B cell (primary cell): ENCODE results near the gene DPYD. TPM values are rescaled to one million over a fixed set of nuclear protein-coding genes. Genes with fewer than 3 reads are reported as not detected.

Experiments used
- ATAC-seq: fragments of 200-7000 bp; cut with Tn5 transposase; one replicate; pipeline ENCODE4 v1.10.0; 2021; ENCODE audit warnings: low read depth, mild to moderate bottlenecking, moderate number of reproducible peaks, moderate library complexity
- CTCF ChIA-PET: fragments of 350-600 bp; sonication (Branson Sonifier 250); formaldehyde crosslinking; loops from one replicate; lab custom pipeline; 2021; ENCODE audit warnings: antibody characterized with exemption, inconsistent platforms; lab: Charles Lee
- POLR2A ChIA-PET: fragments of 350-600 bp; sonication (Branson Sonifier 250); formaldehyde crosslinking; loops from one replicate; lab custom pipeline; 2021; ENCODE audit warnings: antibody characterized with exemption; lab: Charles Lee
- DNase-seq: peaks from one replicate; pipeline ENCODE4 v3.0.0; 2013
- H2AFZ ChIP-seq: 2 replicates; pipeline ENCODE4 v1.6.1; 2012; ENCODE audit warnings: mild to moderate bottlenecking, low read depth, low read length; ENCODE audit not compliant: insufficient read depth, poor library complexity, severe bottlenecking
- H3K27ac ChIP-seq, 2 donors: 1 replicate in 1 of 2; 2 replicates in 1 of 2; pipeline ENCODE4 v1.5.1; 2012 to 2013; ENCODE audit warnings: low read length in 2 of 2, mild to moderate bottlenecking in 2 of 2, moderate library complexity in 1 of 2
- H3K27me3 ChIP-seq, 4 experiments: fragments of 200-600 bp in 1 of 4; sonication (generic) in 1 of 4; replicated peaks in 1 of 4; 1 replicate in 2 of 4; 2 replicates in 2 of 4; pipeline versions ENCODE4 v1.6.1 to v1.7.0; 2013 to 2016; ENCODE audit warnings: low read length in 3 of 4, mild to moderate bottlenecking in 2 of 4, mixed read lengths in 1 of 4, moderate library complexity in 1 of 4; ENCODE audit not compliant: insufficient read depth in 4 of 4, control insufficient read depth in 3 of 4; ENCODE audit errors: control extremely low read depth in 1 of 4
- H3K36me3 ChIP-seq, 2 experiments: replicated peaks in 1 of 2; 1 replicate in 1 of 2; 2 replicates in 1 of 2; pipeline versions ENCODE4 v1.6.1 to v1.7.1; 2013; ENCODE audit warnings: low read length in 1 of 2; ENCODE audit not compliant: insufficient read depth in 2 of 2, control insufficient read depth in 1 of 2; ENCODE audit errors: control extremely low read depth in 1 of 2, extremely low read depth in 1 of 2
- H3K4me1 ChIP-seq, 2 donors: fragments of 200-600 bp in 1 of 2; sonication (generic) in 1 of 2; 1 replicate in 1 of 2; 2 replicates in 1 of 2; pipeline versions ENCODE4 v1.5.1 to v1.6.1; 2013 to 2017; ENCODE audit warnings: low read length in 2 of 2; ENCODE audit not compliant: control insufficient read depth in 2 of 2, insufficient read depth in 2 of 2
- H3K4me2 ChIP-seq: replicated peaks from 2 replicates; pipeline ENCODE3; 2012; ENCODE audit warnings: mild to moderate bottlenecking, low read depth, low read length; ENCODE audit not compliant: poor library complexity, severe bottlenecking
- H3K4me3 ChIP-seq, 5 experiments: fragments of 200-600 bp in 1 of 5; sonication (generic) in 1 of 5; 1 replicate in 3 of 5; 2 replicates in 2 of 5; pipeline versions ENCODE4 v1.5.1 to v1.7.0; 2011 to 2016; ENCODE audit warnings: low read length in 4 of 5, mild to moderate bottlenecking in 4 of 5, low read depth in 2 of 5, control low read depth in 1 of 5, moderate library complexity in 1 of 5; ENCODE audit not compliant: insufficient read depth in 1 of 5; ENCODE audit errors: control extremely low read depth in 1 of 5, extremely low read depth in 1 of 5
- H3K79me2 ChIP-seq: fragments of 200-600 bp; sonication (generic); one replicate; pipeline ENCODE4 v1.6.0; 2016; ENCODE audit warnings: low read length; ENCODE audit not compliant: control insufficient read depth, insufficient read depth
- H3K9ac ChIP-seq: fragments of 200-600 bp; sonication (generic); 2 replicates; pipeline ENCODE4 v1.6.1; 2017; ENCODE audit warnings: mild to moderate bottlenecking, low read length, moderate library complexity
- H3K9me3 ChIP-seq, 3 donors: one replicate each; pipeline versions ENCODE4 v1.6.1 to v1.7.1; 2013; ENCODE audit warnings: low read length in 2 of 3; ENCODE audit not compliant: control insufficient read depth in 2 of 3, insufficient read depth in 1 of 3; ENCODE audit errors: control extremely low read depth in 1 of 3
- H4K20me1 ChIP-seq: 2 replicates; pipeline ENCODE4 v1.6.0; 2012; ENCODE audit warnings: mild to moderate bottlenecking, low read length; ENCODE audit not compliant: insufficient read depth, control insufficient read depth, poor library complexity, severe bottlenecking
- H3K27ac Mint-ChIP-seq: one replicate; pipeline ENCODE4 v1.8.0; 2021; ENCODE audit warnings: mixed read lengths
- H3K27me3 Mint-ChIP-seq: one replicate; pipeline ENCODE4 v1.8.0; 2021; ENCODE audit warnings: mixed read lengths
- H3K4me1 Mint-ChIP-seq: one replicate; pipeline ENCODE4 v1.8.0; 2021; ENCODE audit warnings: mixed read lengths
- H3K4me3 Mint-ChIP-seq: one replicate; pipeline ENCODE4 v1.8.0; 2021; ENCODE audit warnings: mixed read lengths
- H3K9me3 Mint-ChIP-seq: one replicate; pipeline ENCODE4 v1.8.0; 2022; ENCODE audit warnings: mixed read lengths; ENCODE audit not compliant: insufficient read depth
- CTCF ChIP-seq: fragments of 200-600 bp; IDR thresholded peaks from one replicate; pipeline ENCODE4 v1.8.0; 2022; ENCODE audit warnings: antibody characterized with exemption, mild to moderate bottlenecking
- EZH2 ChIP-seq: IDR thresholded peaks from 2 replicates; pipeline ENCODE4 v1.6.1; 2012; ENCODE audit warnings: borderline replicate concordance, low read depth, mild to moderate bottlenecking, moderate library complexity, low read length; ENCODE audit not compliant: insufficient read depth, poor library complexity, severe bottlenecking
- WGBS: methylation state at CpG from one replicate; pipeline ENCODE4 v1.1.5; 2013; ENCODE audit warnings: missing lambda C conversion rate; ENCODE audit not compliant: insufficient coverage; 5-methylcytosine and 5-hydroxymethylcytosine counted together
- intact Hi-C: fragments of 100-400 bp; cut with micrococcal nuclease; formaldehyde crosslinking; loops from one replicate; pipeline ENCODE4 v1.10.0; 2022
- polyA plus RNA-seq: library from polyadenylated mRNA; depleted of rRNA; stranded (reverse); fragments of >200 nt; gene quantifications from 2 replicates; pipeline ENCODE4 v1.2.3, GENCODE V29; 2012
- total RNA-seq, 2 donors: library from RNA; stranded (reverse); fragments of 120-200 nt in 1 of 2; gene quantifications; 1 replicate in 1 of 2; 2 replicates in 1 of 2; pipeline versions ENCODE4 v1.2.3 to v1.2.4, GENCODE V29; 2013 to 2022

Gene DPYD
- total and polyA plus RNA-seq, 2 donors (not counting 1 experiment from before 2014, with no cell fraction given): 4.2 to 19.0 TPM

- ChIA-PET POLR2A (no interaction called here), CTCF (no interaction called here)
- no peak overlapping the region for H2AFZ ChIP-seq
- no CpG with 5 or more reads among the region's 4 CpGs for WGBS
- H3K9me3 Mint-ChIP-seq: peaks cover 6% of the 10 kb centered on the region
- H3K4me2 ChIP-seq: no peak overlapping the region
- H3K4me1 ChIP-seq: no peaks in the 10 kb centered on the region
- H3K4me1 Mint-ChIP-seq: no peaks in the 10 kb centered on the region
- no peak overlapping the region for H3K27ac Mint-ChIP-seq
- H3K36me3 ChIP-seq: no peaks in the 10 kb centered on the region
- no peak for TF ChIP-seq EZH2
- no peak for TF ChIP-seq CTCF
- no peak overlapping the region for H3K27ac ChIP-seq
- no peak for DNase-seq
- H3K27me3 Mint-ChIP-seq: no peaks in the 10 kb centered on the region
- H3K9ac ChIP-seq: no peak overlapping the region
- H3K27me3 ChIP-seq: no peaks in the 10 kb centered on the region
- H3K4me3 Mint-ChIP-seq: no peak overlapping the region
- intact Hi-C loops: no loop called here
- no peak for ATAC-seq
- no peaks in the 10 kb centered on the region for H4K20me1 ChIP-seq
- no peak overlapping the region for H3K4me3 ChIP-seq
- H3K79me2 ChIP-seq: no peaks in the 10 kb centered on the region
- H3K9me3 ChIP-seq: peaks cover 0 to 3% (median 0%) of the 10 kb centered on the region in 3 donors
Measured at GRCh38 chr1:97070376-97070775, 850.5 kb downstream of the DPYD start.

GRCh38 chr1:97069312-97069711 lies 851.5 kb downstream of the DPYD start:
- no peaks in the 10 kb centered on the region for H3K4me1 Mint-ChIP-seq
- peaks cover 6% of the 10 kb centered on the region for H3K9me3 Mint-ChIP-seq
- no peak overlapping the region for H3K4me3 ChIP-seq
- no peak overlapping the region for H3K4me2 ChIP-seq
- ATAC-seq (no peak), DNase-seq (no peak)
- no peaks in the 10 kb centered on the region for H3K36me3 ChIP-seq
- H3K27me3 Mint-ChIP-seq: no peaks in the 10 kb centered on the region
- no peak overlapping the region for H3K27ac Mint-ChIP-seq
- intact Hi-C loops: no loop called here
- no peaks in the 10 kb centered on the region for H3K4me1 ChIP-seq
- no peak overlapping the region for H2AFZ ChIP-seq
- no peak overlapping the region for H3K9ac ChIP-seq
- TF ChIP-seq CTCF: no peak
- no peak for TF ChIP-seq EZH2
- peaks cover 0 to 3% (median 0%) of the 10 kb centered on the region in 3 donors for H3K9me3 ChIP-seq
- no CpG with 5 or more reads among the region's 2 CpGs for WGBS
- H3K27me3 ChIP-seq: no peaks in the 10 kb centered on the region
- CTCF ChIA-PET: no interaction called here
- no peak overlapping the region for H3K4me3 Mint-ChIP-seq
- no peaks in the 10 kb centered on the region for H3K79me2 ChIP-seq
- H4K20me1 ChIP-seq: no peaks in the 10 kb centered on the region
- POLR2A ChIA-PET: no interaction called here
- no peak overlapping the region for H3K27ac ChIP-seq
